ENCODE results near the gene ABTB2. TPM values are rescaled to one million over a fixed set of nuclear protein-coding genes. Genes with fewer than 3 reads are reported as not detected.

The ABTB2 gene
- total RNA-seq, result 0.40 and 0.59 TPM in 2 replicates

GRCh38 chr11:34357701-34358257, at the start of gene ABTB2:
ABTB2 (minus strand) TSS chr11:34358010.

GRCh38 chr11:34105079-34105956, 252.5 kb downstream of the ABTB2 start, which contains the start of gene NAT10:
NAT10 (plus strand) TSS chr11:34105629; CDS start chr11:34108226, 2,597 bp downstream.

Other genes starting within 250 kb of the ABTB2 start
- gene CAT, start 80.9 kb upstream of the ABTB2 start, total RNA-seq, result 48.8 and 57.6 TPM in 2 replicates
- gene ELF5, start 155.8 kb upstream of the ABTB2 start, total RNA-seq, result not detected in 2 replicates